Measurements from ENCODE around the gene TRAPPC3. TPM values are rescaled to one million over a fixed set of nuclear protein-coding genes. Genes with fewer than 3 reads are reported as not detected.

The TRAPPC3 gene
- total RNA-seq, 3 donors from 2014 or later (not counting 1 experiment from before 2014, with no cell fraction given): 28.0 to 34.7 (median 34.3) TPM

DNA sequence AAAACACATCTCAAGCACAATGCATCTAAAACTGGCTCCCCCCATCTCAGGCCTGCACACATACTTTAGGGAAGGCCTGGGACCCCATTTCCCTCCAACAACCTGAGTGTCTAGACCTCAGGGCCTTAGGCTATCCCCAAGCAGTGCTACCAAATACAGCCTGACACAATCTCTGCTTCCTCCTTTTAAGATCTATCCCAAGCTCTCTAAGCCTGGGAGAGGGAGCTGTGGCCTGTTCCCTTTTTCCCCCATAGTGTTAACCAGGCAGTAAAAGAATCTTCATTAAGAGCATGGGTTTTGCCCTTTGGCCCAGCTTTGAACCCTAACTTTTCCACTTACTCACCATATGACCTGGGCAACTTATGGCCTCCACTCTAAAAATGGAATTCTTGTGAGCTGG is 13.5 kb downstream of the TRAPPC3 start:
- peaks cover 0 to 8% of the 10 kb centered on the region in 2 donors for H3K4me1 Mint-ChIP-seq
- Histone ChIP-seq H3K36me3 (ENCODE audit: control insufficient read depth, insufficient read depth, low read length) (peaks cover 32% of the 10 kb centered on the region), H3K4me1 (ENCODE audit: control insufficient read depth, insufficient read depth, low read length) (no peaks in the 10 kb centered on the region), H3K4me3 (ENCODE audit: low read length) (no peak overlapping the region), H3K27me3 (ENCODE audit: control insufficient read depth, insufficient read depth, low read length) (no peaks in the 10 kb centered on the region), H3K9me3 (ENCODE audit: control insufficient read depth, insufficient read depth, low read length) (no peaks in the 10 kb centered on the region), H3K27ac (ENCODE audit: low read length) (no peak overlapping the region)
- DNase-seq (no peak), ATAC-seq (no peak)
- peak overlapping the region in 1 of 2 donors; percentile 48 for H3K27ac Mint-ChIP-seq
- H3K36me3 Mint-ChIP-seq: no peaks in the 10 kb centered on the region
- H3K27me3 Mint-ChIP-seq (ENCODE audit: low read depth in 2 of 2): no peaks in the 10 kb centered on the region
- no peak overlapping the region for H3K4me3 Mint-ChIP-seq
- H3K9me3 Mint-ChIP-seq: no peaks in the 10 kb centered on the region
- intact Hi-C loops (cut with micrococcal nuclease): no loop called here
- TF ChIP-seq, protein P1, sequence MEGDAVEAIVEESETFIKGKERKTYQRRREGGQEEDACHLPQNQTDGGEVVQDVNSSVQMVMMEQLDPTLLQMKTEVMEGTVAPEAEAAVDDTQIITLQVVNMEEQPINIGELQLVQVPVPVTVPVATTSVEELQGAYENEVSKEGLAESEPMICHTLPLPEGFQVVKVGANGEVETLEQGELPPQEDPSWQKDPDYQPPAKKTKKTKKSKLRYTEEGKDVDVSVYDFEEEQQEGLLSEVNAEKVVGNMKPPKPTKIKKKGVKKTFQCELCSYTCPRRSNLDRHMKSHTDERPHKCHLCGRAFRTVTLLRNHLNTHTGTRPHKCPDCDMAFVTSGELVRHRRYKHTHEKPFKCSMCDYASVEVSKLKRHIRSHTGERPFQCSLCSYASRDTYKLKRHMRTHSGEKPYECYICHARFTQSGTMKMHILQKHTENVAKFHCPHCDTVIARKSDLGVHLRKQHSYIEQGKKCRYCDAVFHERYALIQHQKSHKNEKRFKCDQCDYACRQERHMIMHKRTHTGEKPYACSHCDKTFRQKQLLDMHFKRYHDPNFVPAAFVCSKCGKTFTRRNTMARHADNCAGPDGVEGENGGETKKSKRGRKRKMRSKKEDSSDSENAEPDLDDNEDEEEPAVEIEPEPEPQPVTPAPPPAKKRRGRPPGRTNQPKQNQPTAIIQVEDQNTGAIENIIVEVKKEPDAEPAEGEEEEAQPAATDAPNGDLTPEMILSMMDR (IDR thresholded peaks at IDR 0.05): no peak

DNA sequence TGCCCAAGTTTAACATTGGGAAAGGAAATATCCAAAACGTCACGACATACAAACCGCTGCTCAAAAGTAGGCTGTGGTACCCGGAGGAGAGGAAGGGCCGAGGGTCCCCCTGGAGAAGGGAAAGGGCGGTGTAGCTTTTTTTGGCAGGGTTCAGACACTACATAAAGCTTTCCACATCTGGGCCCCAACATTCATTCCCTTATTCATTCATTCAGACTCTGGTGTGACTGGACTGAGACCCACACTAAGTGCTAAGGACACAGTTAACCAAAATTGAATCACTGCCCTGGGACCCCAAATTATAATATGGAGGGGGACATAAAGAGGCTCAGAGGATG is 14.0 kb downstream of the TRAPPC3 start:
- intact Hi-C loops (cut with micrococcal nuclease): no loop called here
- Mint-ChIP-seq H3K27ac (peak overlapping the region in 1 of 2 donors; percentile 48), H3K4me3 (no peak overlapping the region), H3K4me1 (peaks cover 0 to 8% of the 10 kb centered on the region in 2 donors), H3K27me3 (ENCODE audit: low read depth in 2 of 2) (no peaks in the 10 kb centered on the region), H3K36me3 (no peaks in the 10 kb centered on the region), H3K9me3 (no peaks in the 10 kb centered on the region)
- TF ChIP-seq, protein P1 (IDR thresholded peaks at IDR 0.05): no peak
- 84% methylated on average over 5 of the region's 6 CpGs for WGBS (ENCODE audit: insufficient coverage)
- H3K27me3 ChIP-seq (ENCODE audit: control insufficient read depth, insufficient read depth, low read length): no peaks in the 10 kb centered on the region
- ATAC-seq (no peak), DNase-seq (no peak)
- H3K4me1 ChIP-seq (ENCODE audit: control insufficient read depth, insufficient read depth, low read length): no peaks in the 10 kb centered on the region
- H3K9me3 ChIP-seq (ENCODE audit: control insufficient read depth, insufficient read depth, low read length): no peaks in the 10 kb centered on the region
- peaks cover 32% of the 10 kb centered on the region for H3K36me3 ChIP-seq (ENCODE audit: control insufficient read depth, insufficient read depth, low read length)
- no peak overlapping the region for H3K4me3 ChIP-seq (ENCODE audit: low read length)
- no peak overlapping the region for H3K27ac ChIP-seq (ENCODE audit: low read length)

DNA sequence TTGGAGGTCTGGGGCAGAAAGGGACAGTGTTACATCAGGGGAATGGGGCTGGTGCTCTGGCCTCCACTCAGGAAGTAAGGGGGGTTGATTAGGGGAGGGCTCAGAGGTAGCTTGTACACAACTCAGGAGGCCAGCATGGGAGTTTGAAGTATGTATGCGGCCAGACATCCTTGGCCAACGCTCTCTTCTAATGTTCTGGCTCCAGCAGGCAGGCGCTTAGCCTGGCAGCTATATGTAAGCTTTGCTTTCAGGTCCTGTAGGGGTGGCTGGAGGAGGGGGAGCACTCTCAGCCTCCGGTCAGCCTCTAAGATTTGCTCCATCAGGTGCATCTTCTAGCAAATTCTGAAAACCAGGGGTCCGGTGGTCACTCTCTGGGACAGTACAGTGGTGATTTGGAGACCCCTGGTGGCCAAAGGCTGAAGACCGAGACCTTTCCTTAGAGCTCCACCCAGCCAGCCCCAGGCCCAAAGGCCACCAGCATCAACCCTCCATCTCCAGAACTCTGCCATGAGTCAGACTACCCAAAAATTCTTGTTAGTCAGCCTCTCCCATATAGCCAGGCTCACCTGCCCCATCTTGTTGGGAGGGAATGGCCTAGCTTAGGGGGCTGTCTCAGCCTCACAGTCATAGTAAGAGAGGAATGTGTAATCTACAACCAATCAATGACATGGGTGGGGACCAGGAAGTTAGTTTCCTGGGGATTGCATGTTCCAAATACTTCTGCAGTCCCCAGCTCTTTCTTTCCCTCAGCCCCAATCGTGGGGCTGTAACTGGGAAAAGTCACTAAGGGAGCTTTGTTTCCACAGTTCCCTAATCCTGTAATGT is 14.6 kb downstream of the TRAPPC3 start:
- Mint-ChIP-seq H3K4me1 (peaks cover 0 to 3% of the 10 kb centered on the region in 2 donors), H3K4me3 (no peak overlapping the region), H3K36me3 (no peaks in the 10 kb centered on the region), H3K27me3 (ENCODE audit: low read depth in 2 of 2) (no peaks in the 10 kb centered on the region), H3K9me3 (no peaks in the 10 kb centered on the region), H3K27ac (peak overlapping the region in 1 of 2 donors; percentile 48)
- no peak overlapping the region for H3K27ac ChIP-seq (ENCODE audit: low read length)
- ATAC-seq (peak in 2 of 3 donors; percentile 60), DNase-seq (peak in 1 of 2 donors; percentile 58)
- no peaks in the 10 kb centered on the region for H3K27me3 ChIP-seq (ENCODE audit: control insufficient read depth, insufficient read depth, low read length)
- no peak overlapping the region for H3K4me3 ChIP-seq (ENCODE audit: low read length)
- H3K4me1 ChIP-seq (ENCODE audit: control insufficient read depth, insufficient read depth, low read length): no peaks in the 10 kb centered on the region
- 74% methylated on average over 7 of the region's 7 CpGs for WGBS (ENCODE audit: insufficient coverage)
- TF ChIP-seq, protein P1 (IDR thresholded peaks at IDR 0.05): peak; percentile 26
- intact Hi-C loops (cut with micrococcal nuclease): no loop called here
- H3K36me3 ChIP-seq (ENCODE audit: control insufficient read depth, insufficient read depth, low read length): peaks cover 31% of the 10 kb centered on the region
- no peaks in the 10 kb centered on the region for H3K9me3 ChIP-seq (ENCODE audit: control insufficient read depth, insufficient read depth, low read length)

DNA sequence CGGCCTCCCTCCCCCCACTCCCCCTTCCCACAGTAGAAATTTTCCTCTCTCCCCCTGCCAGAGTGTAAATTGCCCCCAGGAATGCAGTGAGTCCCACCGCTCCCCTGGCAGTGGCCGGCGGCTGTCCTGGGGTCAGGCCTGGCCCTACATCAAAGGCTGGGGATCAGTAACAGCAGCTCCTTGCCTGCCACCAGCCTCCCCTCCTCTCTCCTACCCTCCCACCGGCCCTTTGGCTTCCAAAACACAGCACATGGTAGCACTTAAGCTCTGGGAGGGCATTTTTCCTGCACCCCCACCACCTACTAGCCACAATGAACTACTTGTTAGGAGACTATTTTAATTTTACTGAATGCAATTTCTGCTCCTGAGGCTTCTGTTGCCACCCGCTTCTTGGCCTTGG is 15.3 kb downstream of the TRAPPC3 start:
- Histone ChIP-seq H3K9me3 (ENCODE audit: control insufficient read depth, insufficient read depth, low read length) (no peaks in the 10 kb centered on the region), H3K27ac (ENCODE audit: low read length) (no peak overlapping the region), H3K4me3 (ENCODE audit: low read length) (no peak overlapping the region), H3K27me3 (ENCODE audit: control insufficient read depth, insufficient read depth, low read length) (no peaks in the 10 kb centered on the region), H3K36me3 (ENCODE audit: control insufficient read depth, insufficient read depth, low read length) (peaks cover 25% of the 10 kb centered on the region), H3K4me1 (ENCODE audit: control insufficient read depth, insufficient read depth, low read length) (no peaks in the 10 kb centered on the region)
- Mint-ChIP-seq H3K9me3 (no peaks in the 10 kb centered on the region), H3K4me1 (no peaks in the 10 kb centered on the region), H3K27me3 (ENCODE audit: low read depth in 2 of 2) (no peaks in the 10 kb centered on the region), H3K4me3 (no peak overlapping the region), H3K27ac (peak overlapping the region in 1 of 2 donors; percentile 48), H3K36me3 (no peaks in the 10 kb centered on the region)
- no peak for DNase-seq
- 90% methylated on average over 6 of the region's 6 CpGs for WGBS (ENCODE audit: insufficient coverage)
- TF ChIP-seq, protein P1 (IDR thresholded peaks at IDR 0.05): no peak
- no peak for ATAC-seq
- intact Hi-C loops (cut with micrococcal nuclease): no loop called here
